Activated B cell treated with CpG ODN at 0.5 μM for 24 hours (primary cell): Measurements from ENCODE around the gene FAM168B. TPM values are rescaled to one million over a fixed set of nuclear protein-coding genes. Genes with fewer than 3 reads are reported as not detected.

Experiments
- ATAC-seq: fragments of 200-7000 bp; cut with Tn5 transposase; one replicate; pipeline ENCODE4 v1.10.0; 2021; ENCODE audit warnings: low read depth, mild to moderate bottlenecking, moderate library complexity
- CTCF ChIA-PET: fragments of 350-600 bp; sonication (Branson Sonifier 250); formaldehyde crosslinking; loops from one replicate; lab custom pipeline; 2021; ENCODE audit warnings: antibody characterized with exemption; lab: Charles Lee
- POLR2A ChIA-PET: fragments of 350-600 bp; sonication (Branson Sonifier 250); formaldehyde crosslinking; loops from one replicate; lab custom pipeline; 2021; ENCODE audit warnings: antibody characterized with exemption; lab: Charles Lee
- DNase-seq: peaks from one replicate; pipeline ENCODE4 v3.0.0; 2022
- H3K27ac Mint-ChIP-seq: one replicate; pipeline ENCODE4 v1.8.0; 2020; ENCODE audit warnings: mixed read lengths
- H3K27me3 Mint-ChIP-seq: one replicate; pipeline ENCODE4 v1.8.0; 2021; ENCODE audit warnings: mixed read lengths
- H3K36me3 Mint-ChIP-seq: one replicate; pipeline ENCODE4 v1.8.0; 2021; ENCODE audit warnings: low read depth, mixed read lengths
- H3K4me1 Mint-ChIP-seq: one replicate; pipeline ENCODE4 v1.8.0; 2021; ENCODE audit warnings: mixed read lengths
- H3K4me3 Mint-ChIP-seq: one replicate; pipeline ENCODE4 v1.8.0; 2020; ENCODE audit warnings: mild to moderate bottlenecking, mixed read lengths
- H3K9me3 Mint-ChIP-seq: one replicate; pipeline ENCODE4 v1.8.0; 2020; ENCODE audit warnings: mixed read lengths
- intact Hi-C: fragments of 100-400 bp; cut with micrococcal nuclease; formaldehyde crosslinking; loops from one replicate; pipeline ENCODE4 v1.15.1; 2024
- total RNA-seq: library from RNA; stranded (reverse); gene quantifications from 2 replicates; pipeline ENCODE4 v1.2.3, GENCODE V29; 2022
- TF ChIP-seq, protein P1 (sequence below): fragments of 200-600 bp; IDR thresholded peaks from one replicate; pipeline ENCODE4 v1.8.0; 2022; ENCODE audit warnings: antibody characterized with exemption, mild to moderate bottlenecking

Gene FAM168B, protein sequence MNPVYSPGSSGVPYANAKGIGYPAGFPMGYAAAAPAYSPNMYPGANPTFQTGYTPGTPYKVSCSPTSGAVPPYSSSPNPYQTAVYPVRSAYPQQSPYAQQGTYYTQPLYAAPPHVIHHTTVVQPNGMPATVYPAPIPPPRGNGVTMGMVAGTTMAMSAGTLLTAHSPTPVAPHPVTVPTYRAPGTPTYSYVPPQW
- 59.9 and 62.5 TPM in 2 replicates for total RNA-seq

DNA sequence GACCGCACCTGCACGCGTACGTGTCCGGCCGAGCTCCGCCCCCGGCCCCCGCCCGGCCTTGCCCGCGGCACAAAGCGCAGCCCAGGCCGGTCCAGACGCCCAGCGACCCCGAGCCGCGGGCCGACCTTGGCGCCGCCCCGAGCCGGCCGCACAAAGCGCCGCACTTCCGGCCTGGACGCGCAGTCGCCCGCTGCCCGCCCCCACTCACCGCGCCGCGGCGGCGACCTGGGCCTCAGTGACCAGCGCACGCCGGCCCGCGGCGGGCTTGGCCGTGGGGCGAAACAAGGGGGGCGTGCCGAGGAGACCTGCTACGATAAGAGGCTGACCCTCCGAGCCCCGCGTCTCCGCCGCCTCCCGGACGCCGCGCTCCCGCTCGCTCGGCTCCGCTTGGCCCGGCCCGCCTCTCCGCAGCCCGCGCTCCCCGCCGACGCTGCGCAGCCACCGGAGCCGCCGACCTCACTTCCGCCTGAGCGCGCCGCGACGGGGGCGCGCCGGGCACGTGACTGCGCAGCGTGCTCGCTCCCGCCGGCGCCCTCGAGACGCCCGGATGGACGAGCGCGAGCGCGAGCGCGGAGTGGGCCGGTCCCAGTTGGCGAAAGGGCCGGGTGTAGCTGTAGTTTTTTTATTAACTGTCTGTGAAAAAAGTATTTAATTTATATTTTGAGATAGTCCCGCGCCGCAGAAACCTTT lies at the start of gene FAM168B:
Gene FAM168B, minus strand, starts transcription at position 455 of the 690 bp plus-strand sequence. CDS start 10,814 bp downstream, outside the sequence.
- DNase-seq = peak; percentile 96
- intact Hi-C loops = loop anchor here (1.0 to 5.0 kb wide), 6 partner anchors 12 to 1214 kb away; partner anchors contain the start of genes IMP4, MZT2A and PLEKHB2
- ChIA-PET POLR2A (interaction anchor here (1.2 to 3.5 kb wide), 6 partner anchors 11 to 912 kb away, joined by 3 to 82 read pairs (median 6); partner anchors contain the start of genes MZT2A, PLEKHB2 and SMPD4), CTCF (interaction anchor here (1.3 to 1.9 kb wide), 2 partner anchors 11 to 400 kb away, joined by 3 to 5 read pairs; no protein-coding TSS in a partner anchor)
- Mint-ChIP-seq H3K4me3 (peak within 1 kb of the TSS; percentile 97), H3K9me3 (no peaks in the 10 kb centered on the region), H3K36me3 (peaks cover 18% of the 10 kb centered on the region), H3K27me3 (no peaks in the 10 kb centered on the region), H3K4me1 (peaks cover 22% of the 10 kb centered on the region), H3K27ac (peak within 1 kb of the TSS; percentile 98)
- TF ChIP-seq, protein P1, sequence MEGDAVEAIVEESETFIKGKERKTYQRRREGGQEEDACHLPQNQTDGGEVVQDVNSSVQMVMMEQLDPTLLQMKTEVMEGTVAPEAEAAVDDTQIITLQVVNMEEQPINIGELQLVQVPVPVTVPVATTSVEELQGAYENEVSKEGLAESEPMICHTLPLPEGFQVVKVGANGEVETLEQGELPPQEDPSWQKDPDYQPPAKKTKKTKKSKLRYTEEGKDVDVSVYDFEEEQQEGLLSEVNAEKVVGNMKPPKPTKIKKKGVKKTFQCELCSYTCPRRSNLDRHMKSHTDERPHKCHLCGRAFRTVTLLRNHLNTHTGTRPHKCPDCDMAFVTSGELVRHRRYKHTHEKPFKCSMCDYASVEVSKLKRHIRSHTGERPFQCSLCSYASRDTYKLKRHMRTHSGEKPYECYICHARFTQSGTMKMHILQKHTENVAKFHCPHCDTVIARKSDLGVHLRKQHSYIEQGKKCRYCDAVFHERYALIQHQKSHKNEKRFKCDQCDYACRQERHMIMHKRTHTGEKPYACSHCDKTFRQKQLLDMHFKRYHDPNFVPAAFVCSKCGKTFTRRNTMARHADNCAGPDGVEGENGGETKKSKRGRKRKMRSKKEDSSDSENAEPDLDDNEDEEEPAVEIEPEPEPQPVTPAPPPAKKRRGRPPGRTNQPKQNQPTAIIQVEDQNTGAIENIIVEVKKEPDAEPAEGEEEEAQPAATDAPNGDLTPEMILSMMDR = no peak
- peak; percentile 78 for ATAC-seq

DNA sequence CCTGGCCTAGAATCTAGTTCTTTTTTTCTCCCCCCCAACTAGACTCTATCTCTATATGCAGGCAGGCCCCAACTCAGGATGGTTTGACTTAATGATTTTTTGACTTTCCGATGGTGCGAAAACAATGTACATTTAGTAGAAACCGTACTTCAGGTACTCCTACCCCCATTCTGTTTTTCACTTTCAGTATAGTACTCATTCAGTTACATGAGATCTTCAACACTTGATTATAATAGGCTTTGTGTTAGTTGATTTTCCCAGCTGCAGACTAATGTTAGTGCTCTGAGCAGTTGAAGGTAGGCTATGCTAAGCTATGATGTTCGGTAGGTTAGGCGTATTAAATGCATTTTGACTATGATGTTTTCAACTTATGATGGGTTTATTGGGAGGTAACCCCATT lies 49.6 kb upstream of the FAM168B start:
- intact Hi-C loops = no loop called here
- peaks cover 8% of the 10 kb centered on the region for H3K4me1 Mint-ChIP-seq
- DNase-seq (no peak), ATAC-seq (no peak)
- H3K4me3 Mint-ChIP-seq = no peak overlapping the region
- ChIA-PET CTCF (no interaction called here), POLR2A (no interaction called here)
- TF ChIP-seq, protein P1 = no peak
- no peaks in the 10 kb centered on the region for H3K9me3 Mint-ChIP-seq
- H3K27me3 Mint-ChIP-seq = no peaks in the 10 kb centered on the region
- no peak overlapping the region for H3K27ac Mint-ChIP-seq
- peaks cover 84% of the 10 kb centered on the region for H3K36me3 Mint-ChIP-seq

DNA sequence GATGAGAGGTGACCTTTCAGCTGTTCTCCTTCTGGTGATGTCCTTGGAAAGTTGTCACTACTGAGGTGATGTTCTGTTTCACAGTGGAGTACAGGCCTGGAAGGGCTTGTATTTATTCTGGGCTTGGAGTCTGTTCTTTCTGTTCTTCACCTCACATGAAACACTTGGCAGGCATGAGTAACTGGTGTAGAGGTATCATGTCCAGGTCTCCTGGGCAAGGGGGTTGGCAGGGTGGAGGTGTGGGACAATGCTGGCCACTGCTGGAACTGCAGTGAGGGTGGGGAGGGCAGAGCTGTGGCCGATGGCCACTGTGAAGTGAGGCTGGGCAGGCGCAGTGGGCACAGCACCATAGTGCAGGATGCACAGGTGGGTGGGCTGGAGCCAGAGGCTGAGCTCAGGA lies 47.3 kb upstream of the FAM168B start:
- ATAC-seq (no peak), DNase-seq (no peak)
- ChIA-PET CTCF (no interaction called here), POLR2A (no interaction called here)
- no peaks in the 10 kb centered on the region for H3K27me3 Mint-ChIP-seq
- no peak overlapping the region for H3K27ac Mint-ChIP-seq
- no peaks in the 10 kb centered on the region for H3K9me3 Mint-ChIP-seq
- intact Hi-C loops = no loop called here
- H3K36me3 Mint-ChIP-seq = peaks cover 80% of the 10 kb centered on the region
- H3K4me1 Mint-ChIP-seq = peaks cover 7% of the 10 kb centered on the region
- TF ChIP-seq, protein P1 = no peak
- no peak overlapping the region for H3K4me3 Mint-ChIP-seq

DNA sequence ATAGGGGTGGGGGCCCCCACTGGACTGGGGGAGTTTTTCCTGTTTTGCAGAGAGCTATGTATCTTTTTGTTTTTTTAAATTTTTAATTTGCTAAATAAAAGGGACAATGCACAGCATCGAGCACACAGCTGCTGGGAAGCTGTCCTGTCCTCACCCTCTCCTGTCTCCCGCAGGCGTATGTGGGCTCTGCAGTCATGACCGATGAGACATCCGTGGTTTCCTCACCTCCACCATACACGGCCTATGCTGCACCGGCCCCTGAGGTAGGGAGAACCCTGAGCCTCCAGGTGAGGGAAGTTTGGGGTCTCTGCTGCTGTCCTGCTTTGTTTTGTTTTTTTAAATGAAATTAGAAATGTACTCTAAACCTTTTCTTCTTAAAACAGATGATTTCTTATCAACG lies 39.5 kb upstream of the FAM168B start:
- intact Hi-C loops = no loop called here
- CTCF ChIA-PET = no interaction called here
- H3K4me3 Mint-ChIP-seq = no peak overlapping the region
- H3K27ac Mint-ChIP-seq = no peak overlapping the region
- H3K9me3 Mint-ChIP-seq = no peaks in the 10 kb centered on the region
- no peaks in the 10 kb centered on the region for H3K4me1 Mint-ChIP-seq
- DNase-seq (no peak), ATAC-seq (no peak)
- POLR2A ChIA-PET = no interaction called here
- TF ChIP-seq, protein P1 = no peak
- H3K27me3 Mint-ChIP-seq = no peaks in the 10 kb centered on the region
- H3K36me3 Mint-ChIP-seq = peaks cover 78% of the 10 kb centered on the region

DNA sequence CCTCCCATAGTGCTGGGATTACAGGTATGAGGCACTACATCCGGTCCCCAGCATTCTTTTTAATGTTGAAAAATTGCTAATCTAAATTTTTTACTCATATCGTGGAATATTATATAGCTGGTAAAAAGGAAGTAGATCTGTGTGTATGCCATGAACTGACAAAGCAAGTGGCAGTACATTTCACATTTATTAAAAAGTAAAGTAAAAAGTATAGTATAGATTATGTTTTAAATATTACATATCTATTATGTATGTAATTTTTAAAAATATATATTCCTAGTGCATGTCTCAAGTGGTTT lies 37.0 kb upstream of the FAM168B start:
- ChIA-PET CTCF (no interaction called here), POLR2A (no interaction called here)
- Mint-ChIP-seq H3K4me3 (no peak overlapping the region), H3K27me3 (no peaks in the 10 kb centered on the region), H3K4me1 (no peaks in the 10 kb centered on the region), H3K36me3 (peaks cover 87% of the 10 kb centered on the region), H3K9me3 (no peaks in the 10 kb centered on the region), H3K27ac (no peak overlapping the region)
- DNase-seq (no peak), ATAC-seq (no peak)
- intact Hi-C loops = no loop called here
- TF ChIP-seq, protein P1 = no peak
